CD4-positive, alpha-beta memory T cell (primary cell): Measurements from ENCODE around the gene PRRX2. TPM values are rescaled to one million over a fixed set of nuclear protein-coding genes. Genes with fewer than 3 reads are reported as not detected.

Experiments
- CTCF ChIA-PET: fragments of 350-600 bp; sonication (Branson Sonifier 250); formaldehyde crosslinking; loops from one replicate; lab custom pipeline; 2021; ENCODE audit warnings: inconsistent platforms; ENCODE audit not compliant: partially characterized antibody; lab: Charles Lee
- POLR2A ChIA-PET: fragments of 350-600 bp; sonication (Branson Sonifier 250); formaldehyde crosslinking; loops from one replicate; lab custom pipeline; 2021; ENCODE audit not compliant: partially characterized antibody; lab: Charles Lee
- DNase-seq, 5 donors: peaks; one replicate each; pipeline versions ENCODE4 v3.0.0 to v3.0.0-alpha.2; 2020 to 2022; ENCODE audit warnings: mixed read lengths in 1 of 5
- H3K27ac ChIP-seq: one replicate; pipeline ENCODE4 v1.7.0; 2013; ENCODE audit warnings: low read depth, low read length
- H3K27me3 ChIP-seq: 2 replicates; pipeline ENCODE4 v1.7.0; 2013; ENCODE audit warnings: mild to moderate bottlenecking, low read length, moderate library complexity; ENCODE audit not compliant: insufficient read depth
- H3K36me3 ChIP-seq: 2 replicates; pipeline ENCODE4 v1.7.0; 2013; ENCODE audit warnings: mild to moderate bottlenecking, low read length, moderate library complexity; ENCODE audit not compliant: insufficient read depth
- H3K4me1 ChIP-seq: 2 replicates; pipeline ENCODE4 v1.7.0; 2013; ENCODE audit warnings: mild to moderate bottlenecking, low read length, moderate library complexity; ENCODE audit not compliant: insufficient read depth
- H3K4me3 ChIP-seq, 2 donors: one replicate each; pipeline ENCODE4 v1.7.0; 2013; ENCODE audit warnings: low read length in 2 of 2, mild to moderate bottlenecking in 1 of 2
- H3K9me3 ChIP-seq, 2 donors: one replicate each; pipeline ENCODE4 v1.7.0; 2013; ENCODE audit warnings: low read length in 2 of 2, control low read depth in 1 of 2; ENCODE audit not compliant: control insufficient read depth in 1 of 2
- H3K27ac Mint-ChIP-seq, 7 donors: one replicate each; pipeline ENCODE4 v1.8.0; 2020 to 2021; ENCODE audit warnings: mixed read lengths in 7 of 7, mild to moderate bottlenecking in 6 of 7, inconsistent platforms in 3 of 7, moderate library complexity in 3 of 7
- H3K27me3 Mint-ChIP-seq, 2 donors: one replicate each; pipeline ENCODE4 v1.8.0; 2020 to 2021; ENCODE audit warnings: mixed read lengths in 2 of 2
- H3K36me3 Mint-ChIP-seq, 2 donors: one replicate each; pipeline ENCODE4 v1.8.0; 2020 to 2021; ENCODE audit warnings: mixed read lengths in 2 of 2, inconsistent platforms in 1 of 2, mild to moderate bottlenecking in 1 of 2
- H3K4me1 Mint-ChIP-seq, 4 donors: one replicate each; pipeline ENCODE4 v1.8.0; 2020 to 2021; ENCODE audit warnings: mixed read lengths in 4 of 4, mild to moderate bottlenecking in 1 of 4
- H3K4me3 Mint-ChIP-seq, 8 donors: one replicate each; pipeline ENCODE4 v1.8.0; 2020 to 2021; ENCODE audit warnings: mixed read lengths in 8 of 8, mild to moderate bottlenecking in 7 of 8, moderate library complexity in 6 of 8, inconsistent platforms in 3 of 8
- H3K9me3 Mint-ChIP-seq, 8 donors: one replicate each; pipeline ENCODE4 v1.8.0; 2020 to 2021; ENCODE audit warnings: mixed read lengths in 8 of 8, mild to moderate bottlenecking in 5 of 8, inconsistent platforms in 3 of 8, moderate library complexity in 1 of 8
- intact Hi-C: fragments of 100-400 bp; cut with micrococcal nuclease; formaldehyde crosslinking; loops from one replicate; pipeline ENCODE4 v1.15.1; 2023
- polyA plus RNA-seq, 2 donors: library from polyadenylated mRNA; unstranded; fragments of 300-500 nt; fragmentation: Illumina TruSeq; gene quantifications; one replicate each; pipeline ENCODE4 v1.2.3, GENCODE V29; 2021
- total RNA-seq, 2 experiments: library from RNA; stranded (reverse); gene quantifications; one replicate each; pipeline ENCODE4 v1.2.3, GENCODE V29; 2021

Gene PRRX2
- total and polyA plus RNA-seq, 4 experiments from 2014 or later, result not detected

DNA sequence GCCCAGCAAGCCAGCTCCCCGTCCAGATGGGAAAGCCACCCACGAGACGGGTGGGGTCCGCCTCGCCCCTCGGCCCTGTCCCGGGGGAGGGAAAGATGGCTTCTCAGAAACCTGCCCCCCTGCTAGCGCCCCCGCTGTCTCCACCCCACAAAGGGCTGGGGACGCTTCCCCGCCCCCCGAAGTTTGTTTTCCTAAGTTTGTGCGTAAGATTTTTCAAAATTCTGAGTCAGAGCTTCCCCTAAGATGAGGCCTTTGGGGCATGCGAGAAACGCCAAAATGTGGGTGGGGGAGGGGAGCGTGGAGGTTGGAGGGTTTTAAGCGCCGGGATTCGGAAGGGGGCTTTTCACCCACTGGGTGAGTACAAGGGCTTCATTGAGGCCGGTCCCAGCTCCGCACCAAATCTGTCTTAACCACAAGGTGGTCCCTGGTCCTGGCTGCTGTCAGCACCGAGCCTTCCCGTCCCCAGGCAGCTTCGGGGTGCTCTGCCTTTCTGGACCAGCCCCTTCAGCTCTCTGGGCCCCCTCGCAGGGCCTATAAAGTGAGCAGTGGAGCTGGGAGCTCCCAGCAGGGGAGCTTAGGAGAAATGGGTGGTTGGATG, 32.3 kb downstream of the PRRX2 start:
- Mint-ChIP-seq H3K27ac (no peak overlapping the region), H3K36me3 (no peaks in the 10 kb centered on the region), H3K27me3 (peaks cover 28 to 30% of the 10 kb centered on the region in 2 donors), H3K4me1 (peaks cover 0 to 6% (median 1%) of the 10 kb centered on the region in 4 donors), H3K9me3 (no peaks in the 10 kb centered on the region), H3K4me3 (no peak overlapping the region)
- intact Hi-C loops, result no loop called here
- Histone ChIP-seq H3K36me3 (no peaks in the 10 kb centered on the region), H3K9me3 (no peaks in the 10 kb centered on the region), H3K27me3 (peaks cover 9% of the 10 kb centered on the region), H3K4me1 (no peaks in the 10 kb centered on the region), H3K27ac (no peak overlapping the region), H3K4me3 (no peak overlapping the region)
- ChIA-PET POLR2A (no interaction called here), CTCF (no interaction called here)
- no peak for DNase-seq

DNA sequence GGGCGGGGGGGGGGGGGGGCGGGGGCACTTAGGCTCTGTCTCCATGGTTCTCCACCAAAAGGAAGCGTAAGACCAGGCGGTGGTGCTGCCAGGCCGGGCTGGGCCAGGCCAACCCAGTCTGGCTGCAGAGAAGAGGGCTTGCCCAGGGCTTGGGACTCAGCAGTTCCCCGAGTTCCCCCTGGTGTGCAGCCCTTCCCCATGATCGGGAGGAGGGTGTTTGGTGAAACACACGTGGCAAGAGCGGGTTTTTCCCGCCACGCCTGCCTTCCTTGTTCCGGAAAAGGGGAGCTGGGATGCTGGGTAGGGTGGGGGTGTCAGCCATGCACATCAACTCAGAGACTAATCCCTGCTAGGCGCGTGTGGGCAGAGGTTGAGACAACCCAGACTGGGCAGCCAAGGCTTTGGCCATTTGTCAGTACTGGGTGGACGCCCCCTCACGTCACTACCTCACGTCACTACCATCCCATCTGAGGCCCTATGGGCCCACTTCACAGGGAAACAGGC, 32.9 kb downstream of the PRRX2 start:
- Mint-ChIP-seq H3K9me3 (no peaks in the 10 kb centered on the region), H3K36me3 (no peaks in the 10 kb centered on the region), H3K27ac (no peak overlapping the region), H3K4me3 (no peak overlapping the region), H3K4me1 (peaks cover 0 to 6% (median 1%) of the 10 kb centered on the region in 4 donors), H3K27me3 (peaks cover 26 to 28% of the 10 kb centered on the region in 2 donors)
- ChIA-PET POLR2A (no interaction called here), CTCF (no interaction called here)
- H3K4me3 ChIP-seq, result no peak overlapping the region
- no peaks in the 10 kb centered on the region for H3K36me3 ChIP-seq
- no peak overlapping the region for H3K27ac ChIP-seq
- intact Hi-C loops, result no loop called here
- DNase-seq, result no peak
- peaks cover 9% of the 10 kb centered on the region for H3K27me3 ChIP-seq
- no peaks in the 10 kb centered on the region for H3K4me1 ChIP-seq
- no peaks in the 10 kb centered on the region for H3K9me3 ChIP-seq

DNA sequence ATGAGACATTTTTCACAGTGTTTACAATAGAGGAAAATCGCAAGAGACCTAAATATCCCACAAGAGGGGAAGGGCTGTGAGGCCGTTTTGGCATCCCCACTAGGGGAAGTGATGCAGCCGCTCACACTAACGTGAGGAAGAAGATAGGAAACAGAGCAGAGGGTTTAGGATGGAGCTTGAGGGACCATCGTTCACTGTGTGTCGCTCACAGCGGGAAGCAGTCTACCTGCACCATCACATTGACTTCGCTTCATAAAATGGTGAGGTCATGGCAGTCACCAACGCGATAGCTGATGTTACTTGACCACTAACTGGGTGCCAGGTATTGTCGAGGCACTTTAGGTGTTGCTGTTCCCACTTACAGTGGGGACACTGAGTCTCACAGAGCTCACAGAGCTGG, 35.6 kb downstream of the PRRX2 start:
- H3K27ac Mint-ChIP-seq, result peak overlapping the region in 1 of 7 donors; percentile 16
- H3K27me3 Mint-ChIP-seq, result peaks cover 16 to 18% of the 10 kb centered on the region in 2 donors

DNA sequence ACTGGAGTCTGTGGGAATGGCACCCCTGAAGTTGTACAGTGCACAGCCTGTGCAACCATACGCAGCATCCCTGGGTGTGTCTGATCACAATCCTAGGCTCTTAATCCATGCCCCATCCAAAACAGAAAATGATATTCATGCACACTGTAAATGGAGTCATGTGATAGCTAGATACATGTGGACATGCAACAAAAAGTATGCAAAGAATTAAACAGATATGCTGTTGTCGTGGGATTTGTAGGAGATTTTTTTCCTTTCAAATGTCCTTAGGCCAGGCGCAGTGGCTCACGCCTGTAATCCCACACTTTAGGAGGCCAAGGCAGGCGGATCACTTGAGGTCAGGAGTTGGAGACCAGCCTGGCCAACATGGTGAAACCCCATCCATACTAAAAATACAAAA, 36.1 kb downstream of the PRRX2 start:
- peaks cover 16 to 18% of the 10 kb centered on the region in 2 donors for H3K27me3 Mint-ChIP-seq
- no peaks in the 10 kb centered on the region for H3K4me1 ChIP-seq
- H3K36me3 Mint-ChIP-seq, result no peaks in the 10 kb centered on the region
- intact Hi-C loops, result no loop called here
- no peaks in the 10 kb centered on the region for H3K9me3 ChIP-seq
- no peaks in the 10 kb centered on the region for H3K36me3 ChIP-seq
- CTCF ChIA-PET, result no interaction called here
- peaks cover 9% of the 10 kb centered on the region for H3K27me3 ChIP-seq
- H3K4me3 Mint-ChIP-seq, result no peak overlapping the region
- no peaks in the 10 kb centered on the region for H3K9me3 Mint-ChIP-seq
- no peak overlapping the region for H3K4me3 ChIP-seq
- H3K27ac ChIP-seq, result no peak overlapping the region
- H3K27ac Mint-ChIP-seq, result no peak overlapping the region
- POLR2A ChIA-PET, result no interaction called here
- DNase-seq, result no peak
- peaks cover 0 to 6% (median 1%) of the 10 kb centered on the region in 4 donors for H3K4me1 Mint-ChIP-seq

More for the DNA sequence above, 35.6 kb downstream of the PRRX2 start:
- Histone ChIP-seq H3K4me3 (no peak overlapping the region), H3K4me1 (no peaks in the 10 kb centered on the region), H3K27ac (no peak overlapping the region), H3K36me3 (no peaks in the 10 kb centered on the region), H3K9me3 (no peaks in the 10 kb centered on the region), H3K27me3 (peaks cover 9% of the 10 kb centered on the region)
- H3K4me3 Mint-ChIP-seq, result no peak overlapping the region
- peaks cover 0 to 6% (median 1%) of the 10 kb centered on the region in 4 donors for H3K4me1 Mint-ChIP-seq
- ChIA-PET POLR2A (no interaction called here), CTCF (no interaction called here)
- no peak for DNase-seq
- H3K9me3 Mint-ChIP-seq, result no peaks in the 10 kb centered on the region
- no peaks in the 10 kb centered on the region for H3K36me3 Mint-ChIP-seq
- intact Hi-C loops, result no loop called here

DNA sequence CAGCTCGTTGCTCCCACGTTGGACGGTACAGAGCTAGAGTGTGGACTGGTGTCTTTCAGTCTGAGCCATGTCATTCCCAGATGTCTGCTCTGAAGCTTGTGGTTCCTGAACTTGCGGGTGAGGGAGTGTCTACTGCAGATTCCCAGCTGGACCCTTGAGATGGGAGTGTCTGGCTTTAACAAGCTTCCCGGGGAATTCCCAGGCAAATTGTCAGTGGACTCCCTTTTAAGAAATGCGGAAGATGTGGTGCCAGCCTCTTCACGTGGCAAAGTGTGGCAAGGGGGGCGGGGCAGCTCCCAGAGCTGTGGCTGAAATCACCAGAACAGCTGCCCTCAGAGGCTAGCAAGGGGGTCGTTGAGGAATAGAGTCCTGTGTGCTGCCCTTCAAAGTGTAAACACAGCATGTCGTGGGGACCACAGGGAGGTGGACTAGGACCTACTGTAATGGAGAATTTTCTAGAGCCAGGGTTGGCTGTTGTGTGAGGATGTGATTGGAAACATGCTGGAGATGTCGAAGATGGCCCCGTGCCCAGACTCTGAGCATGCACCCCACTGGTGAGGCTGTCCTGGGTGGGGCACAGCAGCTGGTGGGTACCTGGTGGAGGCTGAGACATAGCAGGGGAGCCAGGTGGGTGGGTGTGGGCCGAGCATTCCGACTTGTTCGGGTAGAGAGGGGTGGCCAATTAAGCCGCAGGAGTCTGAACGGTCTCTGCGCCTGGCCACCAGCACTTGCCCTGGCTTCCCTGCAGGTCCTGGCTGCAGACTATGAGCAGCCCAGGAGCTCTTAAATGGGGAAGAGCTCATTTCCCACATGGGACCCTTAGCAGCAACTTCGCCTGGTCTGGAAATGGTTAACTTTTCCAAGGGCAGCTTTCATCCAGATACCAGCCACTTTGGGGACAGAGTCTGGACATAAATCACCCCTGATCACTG, 37.4 kb downstream of the PRRX2 start:
- no peak overlapping the region for H3K4me3 Mint-ChIP-seq
- Histone ChIP-seq H3K27ac (no peak overlapping the region), H3K36me3 (no peaks in the 10 kb centered on the region), H3K27me3 (peaks cover 7% of the 10 kb centered on the region), H3K4me3 (no peak overlapping the region), H3K4me1 (no peaks in the 10 kb centered on the region), H3K9me3 (no peaks in the 10 kb centered on the region)
- H3K36me3 Mint-ChIP-seq, result no peaks in the 10 kb centered on the region
- ChIA-PET POLR2A (no interaction called here), CTCF (interaction anchor here (0.9 kb wide), 1 partner anchor 35 kb away, joined by 3 read pairs; no protein-coding TSS in a partner anchor)
- DNase-seq, result no peak
- no peaks in the 10 kb centered on the region for H3K9me3 Mint-ChIP-seq
- H3K27ac Mint-ChIP-seq, result no peak overlapping the region
- peaks cover 12 to 15% of the 10 kb centered on the region in 2 donors for H3K27me3 Mint-ChIP-seq
- no peaks in the 10 kb centered on the region for H3K4me1 Mint-ChIP-seq
- intact Hi-C loops, result no loop called here

DNA sequence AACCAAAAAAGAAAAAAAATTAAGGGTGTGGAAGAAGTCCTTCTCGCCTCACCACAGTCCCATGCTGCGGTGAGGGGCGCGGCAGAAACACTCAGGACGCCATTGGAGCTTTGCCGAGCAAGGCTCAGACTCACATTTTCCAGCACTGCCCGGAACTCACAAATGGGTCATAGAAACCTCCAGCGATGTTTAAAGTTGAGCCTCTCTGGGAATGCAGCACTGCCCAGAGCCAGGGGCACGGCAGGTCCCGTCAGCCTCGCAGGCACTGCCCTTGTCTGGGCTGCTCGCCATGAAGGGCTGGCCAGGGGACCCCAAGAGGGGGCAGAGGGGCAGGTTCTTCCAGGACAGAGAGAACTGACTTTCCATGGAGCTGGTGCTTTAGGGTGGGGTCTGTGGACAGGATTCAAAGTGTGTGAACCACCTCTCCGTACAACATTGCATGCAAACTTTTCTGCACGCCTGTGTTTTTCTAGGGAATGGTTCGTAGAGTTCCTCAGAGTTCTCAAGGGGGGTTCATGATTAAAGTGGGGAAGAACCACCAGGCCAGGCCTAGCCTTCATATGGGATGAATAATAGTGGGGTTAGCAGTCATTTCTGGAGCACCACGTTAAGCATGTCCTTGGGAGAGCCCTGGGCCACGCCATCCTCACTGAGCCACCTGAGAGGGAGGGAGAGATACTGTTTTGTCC, 38.4 kb downstream of the PRRX2 start:
- H3K4me1 ChIP-seq, result no peaks in the 10 kb centered on the region
- no peaks in the 10 kb centered on the region for H3K36me3 Mint-ChIP-seq
- H3K27ac ChIP-seq, result no peak overlapping the region
- no peak for DNase-seq
- no peaks in the 10 kb centered on the region for H3K9me3 ChIP-seq
- ChIA-PET POLR2A (no interaction called here), CTCF (interaction anchor here (0.9 kb wide), 1 partner anchor 34 kb away, joined by 3 read pairs; no protein-coding TSS in a partner anchor)
- H3K36me3 ChIP-seq, result no peaks in the 10 kb centered on the region
- no peak overlapping the region for H3K27ac Mint-ChIP-seq
- H3K4me3 ChIP-seq, result no peak overlapping the region
- no peaks in the 10 kb centered on the region for H3K9me3 Mint-ChIP-seq
- H3K27me3 Mint-ChIP-seq, result peaks cover 10 to 13% of the 10 kb centered on the region in 2 donors
- H3K4me3 Mint-ChIP-seq, result no peak overlapping the region
- intact Hi-C loops, result no loop called here
- H3K27me3 ChIP-seq, result peaks cover under 1% of the 10 kb centered on the region
- H3K4me1 Mint-ChIP-seq, result no peaks in the 10 kb centered on the region

DNA sequence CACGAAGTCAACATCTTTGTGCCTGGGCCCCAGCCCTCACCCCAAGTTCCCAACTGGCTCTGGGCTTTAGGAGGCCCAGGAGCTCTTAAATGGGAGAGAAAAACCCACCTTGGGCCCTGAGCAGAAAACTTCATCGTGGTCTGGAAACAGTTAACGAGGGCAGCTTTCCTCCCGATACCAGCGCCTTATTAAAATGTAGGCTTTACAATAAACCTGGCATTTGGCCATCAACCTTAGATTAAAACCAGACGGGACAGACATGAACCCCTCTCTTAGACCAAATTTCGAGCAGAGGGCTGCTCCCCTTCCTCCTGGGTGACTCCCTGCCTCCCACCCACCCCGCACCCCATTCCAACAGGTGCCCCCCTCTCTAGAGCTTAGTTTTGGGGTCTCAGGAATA, 39.4 kb downstream of the PRRX2 start:
- no peaks in the 10 kb centered on the region for H3K36me3 ChIP-seq
- no peaks in the 10 kb centered on the region for H3K27me3 ChIP-seq
- Mint-ChIP-seq H3K36me3 (no peaks in the 10 kb centered on the region), H3K9me3 (no peaks in the 10 kb centered on the region), H3K4me3 (no peak overlapping the region), H3K27ac (no peak overlapping the region), H3K27me3 (peaks cover 3 to 8% of the 10 kb centered on the region in 2 donors), H3K4me1 (no peaks in the 10 kb centered on the region)
- no peak overlapping the region for H3K4me3 ChIP-seq
- intact Hi-C loops, result no loop called here
- POLR2A ChIA-PET, result no interaction called here
- CTCF ChIA-PET, result no interaction called here
- H3K9me3 ChIP-seq, result no peaks in the 10 kb centered on the region
- no peaks in the 10 kb centered on the region for H3K4me1 ChIP-seq
- no peak overlapping the region for H3K27ac ChIP-seq
- no peak for DNase-seq
